GM19395 (cell line): Measurements from ENCODE around the gene OR52E5.

ENCODE experiments used
- ATAC-seq: cut with Tn5 transposase; IDR thresholded peaks from one replicate; pipeline ENCODE4 v1.9.1; 2021; ENCODE audit warnings: mild to moderate bottlenecking, moderate library complexity; ENCODE audit not compliant: unreplicated experiment

The OR52E5 gene

DNA sequence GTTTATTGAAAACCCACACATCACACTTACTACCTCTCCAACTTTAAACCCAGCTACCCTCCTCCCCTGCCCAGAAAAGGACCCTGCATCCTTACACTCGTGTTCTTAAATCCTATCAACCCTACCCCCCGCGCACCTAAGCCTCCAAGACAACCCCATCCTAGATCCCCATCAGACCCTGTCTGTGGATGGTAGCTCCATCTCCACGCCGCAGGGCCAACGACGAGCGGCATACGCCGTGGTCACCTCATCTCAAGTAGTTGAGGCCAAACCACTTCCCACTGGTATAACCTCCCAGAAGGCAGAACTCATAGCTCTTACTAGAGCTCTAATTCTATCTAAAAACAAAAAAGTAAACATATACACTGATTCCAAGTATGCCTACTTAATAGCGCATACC is 39.7 kb downstream of the OR52E5 start:
- no peak for ATAC-seq

DNA sequence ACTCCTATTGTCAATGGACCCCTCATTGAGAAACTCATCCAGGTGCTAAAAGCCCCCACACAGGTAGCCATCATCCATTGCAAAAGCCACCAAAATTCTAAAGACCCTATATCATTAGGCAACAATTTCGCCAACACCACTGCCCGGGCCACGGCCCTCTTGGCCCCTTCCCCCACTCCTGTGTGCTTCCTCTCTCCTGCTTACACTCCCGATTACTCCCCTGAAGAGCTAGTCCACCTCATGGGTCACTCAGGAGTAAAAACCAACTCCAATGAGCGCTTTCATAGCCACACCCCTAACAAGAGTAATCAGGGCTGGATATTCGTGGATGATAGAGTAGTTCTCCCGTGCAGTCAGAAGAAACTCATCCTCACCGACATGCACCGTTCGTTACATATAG is 40.1 kb downstream of the OR52E5 start:
- no peak for ATAC-seq

DNA sequence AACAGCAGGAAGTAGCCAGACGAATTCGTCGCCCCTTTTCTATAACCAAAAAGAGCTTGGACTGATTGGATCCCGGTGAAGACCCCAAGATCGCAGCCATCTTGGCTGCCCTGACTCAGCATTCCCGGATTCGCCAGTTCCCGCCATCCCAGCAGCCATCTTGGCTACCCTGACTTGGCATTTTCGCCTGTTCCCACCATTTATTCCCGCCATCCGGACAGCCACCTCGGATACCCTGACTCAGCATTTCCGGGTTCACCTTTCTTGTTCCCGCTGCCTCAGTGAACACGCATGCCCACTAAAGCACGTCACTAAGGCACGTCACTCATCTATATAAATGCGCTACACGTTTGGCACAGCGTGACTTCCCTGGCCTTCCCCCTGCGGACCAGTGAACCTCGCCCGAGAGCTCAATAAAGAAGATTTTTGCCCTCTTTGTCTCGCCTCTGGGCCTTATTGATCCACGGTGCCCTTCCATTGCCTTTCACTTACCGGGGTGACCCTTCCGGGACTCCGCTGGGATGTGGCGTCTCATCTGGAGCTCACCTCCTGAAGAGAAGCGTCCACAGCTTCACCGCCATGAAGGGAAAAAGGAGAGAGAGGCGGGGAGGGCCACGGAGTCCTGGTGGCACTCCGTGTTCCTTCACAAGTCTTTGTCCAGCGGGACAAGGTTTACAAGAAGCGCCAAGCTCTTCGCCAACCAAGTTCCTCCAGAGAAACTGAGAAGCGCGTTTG is 45.0 kb downstream of the OR52E5 start:
- no peak for ATAC-seq

DNA sequence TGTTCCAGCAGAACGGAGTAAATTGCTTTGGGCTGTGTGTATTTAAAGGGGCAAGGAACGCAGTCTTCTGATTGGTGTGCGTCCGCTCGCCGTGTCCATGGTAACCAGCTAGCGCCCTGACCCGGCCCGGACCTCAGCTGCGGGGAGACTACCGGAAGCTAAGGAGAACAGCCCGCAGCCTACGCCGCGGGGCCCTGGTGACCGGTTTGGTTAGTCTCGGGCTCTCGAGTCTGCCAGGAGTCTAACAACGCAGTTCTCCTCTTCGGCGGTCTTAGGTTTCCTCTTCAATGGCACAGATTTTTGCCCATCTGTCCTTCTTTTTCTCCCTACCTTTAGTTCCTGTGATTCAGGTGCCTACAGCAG is 45.6 kb downstream of the OR52E5 start:
- no peak for ATAC-seq

DNA sequence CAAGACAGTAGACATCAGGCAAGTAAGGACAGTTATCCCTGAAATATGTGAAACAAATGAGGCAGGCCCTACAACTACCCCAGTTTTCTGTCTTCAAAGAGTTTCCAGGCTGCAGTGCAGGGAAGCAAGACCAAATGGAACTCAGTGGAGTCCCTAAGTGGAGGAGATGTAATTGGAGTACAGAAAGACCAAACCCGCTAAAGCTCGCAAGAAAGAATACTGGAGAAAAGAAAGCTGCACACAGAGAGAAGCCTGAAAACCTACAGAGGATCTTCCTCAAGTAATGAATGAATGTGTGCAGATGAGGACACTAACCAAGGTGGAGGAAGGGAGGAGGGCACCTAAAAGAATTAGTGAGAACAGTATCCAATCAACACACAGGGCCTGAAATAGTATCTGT is 47.7 kb downstream of the OR52E5 start:
- ATAC-seq = no peak

DNA sequence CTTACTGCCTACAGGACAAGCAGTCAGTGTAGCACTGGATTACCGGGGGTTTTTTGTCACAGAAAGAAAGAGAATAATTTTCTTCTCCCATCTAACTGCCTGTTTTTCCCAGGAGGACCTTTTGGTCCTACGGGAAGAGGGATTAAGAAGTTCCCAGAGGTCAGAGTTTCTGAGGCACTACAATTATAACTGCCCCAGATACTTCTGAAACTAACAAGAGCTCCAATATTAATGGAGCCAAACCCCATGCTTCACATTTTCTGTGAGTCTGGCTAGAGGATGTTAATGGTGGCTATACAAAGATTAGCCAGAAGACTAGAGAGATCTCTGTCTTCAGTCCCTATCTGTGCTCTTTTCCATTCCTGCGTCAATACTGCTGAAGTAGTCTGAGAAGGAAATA is 48.9 kb downstream of the OR52E5 start, which contains the start of gene OR56A3:
Gene OR56A3, plus strand, starts transcription at position 301 of the 400 bp plus-strand sequence. CDS start 5,096 bp downstream, outside the sequence.
- ATAC-seq = no peak
